K562 (cell line): ENCODE data around the gene EOGT. TPM values are rescaled to one million over a fixed set of nuclear protein-coding genes. Genes with fewer than 3 reads are reported as not detected.
A peak's percentile ranks its signal among the peaks of the same experiment; 100 is the strongest.

Experiments
- ATAC-seq: fragments of 200-7000 bp; cut with Tn5 transposase; 3 replicates; pipeline ENCODE4 v1.9.1; 2020; ENCODE audit warnings: moderate library complexity
- BruUV-seq: library from RNA; stranded (reverse); fragments of 400-500 nt; replicated peaks from 2 replicates; lab custom pipeline; 2021; lab: Mats Ljungman, UMichigan
- CTCF ChIA-PET: fragments of 300-600 bp; formaldehyde crosslinking; extraction: SDS; loops from one replicate; lab custom pipeline; 2021; ENCODE audit warnings: low intra/inter-chr PET ratio; lab: Yijun Ruan, JAX
- POLR2A ChIA-PET: fragments of 300-600, 350-650 bp; sonication (Branson Sonifier 250); formaldehyde crosslinking; extraction: SDS; loops from one replicate; lab custom pipeline; 2021; ENCODE audit warnings: antibody characterized with exemption, inconsistent platforms; lab: Yijun Ruan, JAX
- DNase-seq, 4 experiments: peaks; one replicate each; pipeline versions ENCODE4 v3.0.0 to v3.0.0-alpha.2; 2011 to 2018; ENCODE audit warnings: low spot score in 3 of 4, mixed read lengths in 3 of 4; ENCODE audit errors: extremely low read depth in 1 of 4
- FAIRE-seq: peaks from 2 replicates; lab custom pipeline; 2011; peaks lifted over from hg19 to GRCh38; lab: Jason Lieb, UNC
- H2AFZ ChIP-seq: 2 replicates; pipeline ENCODE4 v1.6.0; 2011; ENCODE audit warnings: low read depth, low read length, control low read depth, inconsistent platforms
- H3K27ac ChIP-seq: fragments of 200-600 bp; 3 replicates; pipeline ENCODE4 v1.8.0; 2011; ENCODE audit warnings: low read depth, mild to moderate bottlenecking, control low read depth, inconsistent platforms, low read length, moderate library complexity, mixed read lengths; ENCODE audit errors: extremely low read depth
- H3K27me3 ChIP-seq, 2 experiments: fragments of 300-600 bp in 1 of 2; 2 replicates in 1 of 2; 3 replicates in 1 of 2; pipeline versions ENCODE4 v1.6.0 to v1.8.0; 2011; ENCODE audit warnings: inconsistent platforms in 2 of 2, low read length in 2 of 2, mild to moderate bottlenecking in 1 of 2, mixed read lengths in 1 of 2, moderate library complexity in 1 of 2; ENCODE audit not compliant: control insufficient read depth in 2 of 2, insufficient read depth in 2 of 2
- H3K36me3 ChIP-seq: fragments of 300-600 bp; 3 replicates; pipeline ENCODE4 v1.8.0; 2011; ENCODE audit warnings: mild to moderate bottlenecking, low read length, inconsistent platforms; ENCODE audit not compliant: control insufficient read depth, insufficient read depth
- H3K4me1 ChIP-seq, 2 experiments: fragments of 200-600 bp in 1 of 2; replicated peaks in 1 of 2; 2 replicates in 1 of 2; 3 replicates in 1 of 2; pipeline versions ENCODE4 v1.5.1 to v1.8.0; 2011; ENCODE audit warnings: inconsistent platforms in 2 of 2, low read length in 2 of 2, mild to moderate bottlenecking in 1 of 2, mixed read lengths in 1 of 2, moderate library complexity in 1 of 2; ENCODE audit not compliant: control insufficient read depth in 2 of 2, insufficient read depth in 2 of 2
- H3K4me2 ChIP-seq: 2 replicates; pipeline ENCODE4 v1.6.1; 2011; ENCODE audit warnings: low read length, control low read depth, inconsistent platforms, mixed read lengths; ENCODE audit not compliant: insufficient read depth
- H3K4me3 ChIP-seq: fragments of 200-600 bp; sonication (generic), shearing (Covaris generic); 2 replicates; pipeline ENCODE4 v1.5.1; 2016; ENCODE audit warnings: control low read depth, inconsistent platforms
- H3K79me2 ChIP-seq: fragments of 200-600 bp; 3 replicates; pipeline ENCODE4 v1.8.0; 2011; ENCODE audit warnings: low read length, inconsistent platforms; ENCODE audit not compliant: control insufficient read depth, insufficient read depth
- H3K9ac ChIP-seq, 2 experiments: 2 replicates each; pipeline versions ENCODE4 v1.6.0 to v1.6.1; 2011; ENCODE audit warnings: low read depth in 2 of 2, low read length in 2 of 2, control low read depth in 1 of 2, inconsistent platforms in 1 of 2, mild to moderate bottlenecking in 1 of 2, mixed read lengths in 1 of 2; ENCODE audit not compliant: insufficient read depth in 1 of 2
- H3K9me1 ChIP-seq: one replicate; pipeline ENCODE4 v1.6.0; 2011; ENCODE audit warnings: inconsistent platforms, mild to moderate bottlenecking, low read length, moderate library complexity; ENCODE audit not compliant: control insufficient read depth, insufficient read depth
- H3K9me3 ChIP-seq: replicated peaks from 2 replicates; pipeline ENCODE4 v1.5.1; 2011; ENCODE audit warnings: low read depth, low read length, inconsistent platforms; ENCODE audit not compliant: control insufficient read depth, insufficient read depth
- H4K20me1 ChIP-seq: replicated peaks from 2 replicates; pipeline ENCODE4 v1.6.1; 2011; ENCODE audit warnings: low read length, inconsistent platforms, mixed read lengths; ENCODE audit not compliant: control insufficient read depth, insufficient read depth
- ARID1B ChIP-seq: fragments of 450-650 bp; IDR thresholded peaks from 2 replicates; pipeline ENCODE4 v1.6.1; 2016; ENCODE audit warnings: antibody characterized with exemption, mild to moderate bottlenecking, inconsistent platforms
- BCLAF1 ChIP-seq, 2 experiments: fragments of 450-650 bp in 1 of 2; IDR thresholded peaks; 2 replicates each; pipeline ENCODE4 v1.6.1; 2011 to 2017; ENCODE audit warnings: low read depth in 2 of 2, antibody characterized with exemption in 1 of 2, borderline replicate concordance in 1 of 2, low read length in 1 of 2, mild to moderate bottlenecking in 1 of 2, mixed read lengths in 1 of 2; ENCODE audit not compliant: control insufficient read depth in 1 of 2
- C11orf30 ChIP-seq: fragments of 450-650 bp; IDR thresholded peaks from 2 replicates; pipeline ENCODE4 v1.6.1; 2016; ENCODE audit warnings: low read depth, mild to moderate bottlenecking
- CC2D1A ChIP-seq: fragments of 450-650 bp; IDR thresholded peaks from 2 replicates; pipeline ENCODE4 v1.6.1; 2017; ENCODE audit warnings: mild to moderate bottlenecking
- CHCHD3 ChIP-seq: fragments of 250-450 bp; sonication (Bioruptor Pico); IDR thresholded peaks from 2 replicates; pipeline ENCODE4 v2.1.2; 2022; ENCODE audit warnings: mild to moderate bottlenecking
- HNRNPL ChIP-seq: fragments of 200-400 bp; formaldehyde crosslinking; IDR thresholded peaks from 2 replicates; pipeline ENCODE4 v1.6.1; 2017; ENCODE audit warnings: low read depth, mild to moderate bottlenecking, low read length
- RBM22 ChIP-seq: fragments of 200-400 bp; formaldehyde crosslinking; IDR thresholded peaks from 2 replicates; pipeline ENCODE4 v1.6.1; 2018; ENCODE audit warnings: low read length, low read depth; ENCODE audit not compliant: poor library complexity, severe bottlenecking
- TEAD4 ChIP-seq, 2 experiments: sonication (generic) in 1 of 2; formaldehyde crosslinking in 1 of 2; IDR thresholded peaks; 2 replicates each; pipeline versions ENCODE4 v1.6.1 to v1.8.0; 2012 to 2022; ENCODE audit warnings: borderline replicate concordance in 1 of 2, inconsistent platforms in 1 of 2, low read length in 1 of 2, mild to moderate bottlenecking in 1 of 2, missing genetic modification reagents in 1 of 2
- TFE3 ChIP-seq: fragments of 450-650 bp; formaldehyde crosslinking; IDR thresholded peaks from 2 replicates; pipeline ENCODE4 v1.4.0; 2020; ENCODE audit warnings: mild to moderate bottlenecking, mixed read lengths
- WGBS: fragments of 100-300 bp; shearing (Covaris generic); methylation state at CpG from one replicate; pipeline ENCODE4 v1.1.6; 2016; ENCODE audit warnings: low coverage, mixed read lengths; ENCODE audit not compliant: insufficient coverage; ENCODE audit errors: missing lambda C conversion rate; 5-methylcytosine and 5-hydroxymethylcytosine counted together
- in situ Hi-C: fragments of 300-500 bp; cut with MboI; formaldehyde crosslinking; loops from 4 replicates; pipeline ENCODE4 v1.15.0; 2018; ENCODE audit warnings: inconsistent platforms, mixed read lengths
- intact Hi-C: fragments of 100-400 bp; cut with micrococcal nuclease; formaldehyde crosslinking; loops from 2 replicates; pipeline ENCODE4 v1.14.2; 2022
- polyA plus RNA-seq, 8 experiments: library from polyadenylated mRNA; depleted of rRNA in 4 of 8; stranded (reverse) in 5 of 8; unstranded in 3 of 8; fragments of >200 nt; fragmentation: Nextera tagmentation in 2 of 8; fragmentation: Illumina TruSeq in 1 of 8; extraction: Ambion mirVana in 2 of 8; extraction: Trizol in 1 of 8; gene quantifications; 2 replicates each; pipeline versions ENCODE4 v1.2.1 to v1.2.3, GENCODE V29; 2011 to 2014; ENCODE audit warnings: inconsistent platforms in 1 of 8, missing spikeins in 1 of 8
- total RNA-seq, 7 experiments: library from RNA; depleted of rRNA in 6 of 7; stranded (reverse); fragments of >200 nt in 6 of 7; fragmentation: Illumina TruSeq in 2 of 7; extraction: Trizol in 2 of 7; gene quantifications; 2 replicates each; pipeline versions ENCODE4 v1.2.1 to v1.2.3, GENCODE V29; 2011 to 2021; ENCODE audit warnings: low replicate concordance in 1 of 7
- TF ChIP-seq, protein P1 (sequence below), 2 experiments: fragments of 450-650 bp; conservative IDR thresholded peaks; 2 replicates each; pipeline ENCODE4 v1.6.1; 2017; ENCODE audit warnings: mild to moderate bottlenecking in 2 of 2, moderate library complexity in 2 of 2
- TF ChIP-seq, protein P2 (sequence below): fragments of 250-450 bp; sonication (Bioruptor Pico); IDR thresholded peaks from 2 replicates; pipeline ENCODE4 v1.8.0; 2022; ENCODE audit warnings: inconsistent platforms

EOGT gene
- total and polyA plus RNA-seq, 9 of the 15 experiments (the other 6 are each of a cell fraction or from before 2014, with no cell fraction given): 3.6 to 17.9 (median 7.4) TPM

DNA sequence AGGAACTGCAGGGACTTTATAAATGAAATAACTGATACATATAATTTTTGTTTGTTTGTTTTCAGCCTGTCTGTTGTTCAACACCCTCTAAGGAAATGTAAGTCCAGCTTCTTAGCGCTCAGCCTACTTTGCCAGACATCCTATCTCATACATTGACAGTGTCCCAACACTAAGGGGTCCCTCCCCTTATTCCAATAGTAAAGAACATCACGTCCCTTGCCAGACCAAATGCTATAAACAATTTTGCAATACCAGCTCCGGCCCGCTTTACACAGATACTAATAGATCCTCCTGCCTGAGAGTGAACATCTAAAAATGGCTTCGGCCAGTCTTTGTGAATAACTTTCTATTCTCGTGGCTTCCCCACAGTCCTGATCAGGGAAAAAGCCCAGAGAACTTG is 76.6 kb downstream of the EOGT start (continued):
- no peak for TF ChIP-seq RBM22
- TF ChIP-seq CHCHD3 (CRISPR knock-in tag): no peak
- TF ChIP-seq HNRNPL: no peak
- no peak for TF ChIP-seq ARID1B
- no peak for TF ChIP-seq BCLAF1 (IDR thresholded peaks at IDR 0.05; ENCODE audit: borderline replicate concordance in 1 of 2, control insufficient read depth in 1 of 2, low read depth in 2 of 2, low read length in 1 of 2)

DNA sequence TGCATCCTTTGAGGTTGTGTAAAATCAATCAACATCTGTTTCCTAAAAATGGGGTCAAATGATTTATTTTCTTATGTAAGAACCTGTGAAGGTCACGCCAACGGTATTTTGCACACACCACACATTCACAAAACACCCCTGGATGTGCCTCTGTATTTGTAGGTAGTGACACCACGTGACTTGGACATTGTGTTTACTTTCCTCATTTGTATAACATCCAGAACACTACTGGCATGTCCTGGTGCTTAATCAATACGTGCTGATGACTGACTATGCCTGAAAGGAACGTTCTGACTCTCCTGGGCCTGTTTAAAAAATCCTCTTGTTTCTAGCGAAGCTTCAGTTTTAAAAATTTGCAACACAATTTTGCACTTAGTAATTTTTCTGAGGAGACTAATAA is 77.7 kb downstream of the EOGT start:
- CTCF ChIA-PET: no interaction called here
- intact Hi-C loops: no loop called here
- in situ Hi-C loops: no loop called here
- no peak for TF ChIP-seq TEAD4 (IDR thresholded peaks at IDR 0.05; ENCODE audit: low read length)
- TF ChIP-seq TEAD4 (CRISPR knock-in tag; IDR thresholded peaks at IDR 0.05; ENCODE audit: borderline replicate concordance): no peak
- TF ChIP-seq, protein P1, sequence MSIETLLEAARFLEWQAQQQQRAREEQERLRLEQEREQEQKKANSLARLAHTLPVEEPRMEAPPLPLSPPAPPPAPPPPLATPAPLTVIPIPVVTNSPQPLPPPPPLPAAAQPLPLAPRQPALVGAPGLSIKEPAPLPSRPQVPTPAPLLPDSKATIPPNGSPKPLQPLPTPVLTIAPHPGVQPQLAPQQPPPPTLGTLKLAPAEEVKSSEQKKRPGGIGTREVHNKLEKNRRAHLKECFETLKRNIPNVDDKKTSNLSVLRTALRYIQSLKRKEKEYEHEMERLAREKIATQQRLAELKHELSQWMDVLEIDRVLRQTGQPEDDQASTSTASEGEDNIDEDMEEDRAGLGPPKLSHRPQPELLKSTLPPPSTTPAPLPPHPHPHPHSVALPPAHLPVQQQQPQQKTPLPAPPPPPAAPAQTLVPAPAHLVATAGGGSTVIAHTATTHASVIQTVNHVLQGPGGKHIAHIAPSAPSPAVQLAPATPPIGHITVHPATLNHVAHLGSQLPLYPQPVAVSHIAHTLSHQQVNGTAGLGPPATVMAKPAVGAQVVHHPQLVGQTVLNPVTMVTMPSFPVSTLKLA (conservative IDR thresholded peaks at IDR 0.05): no peak
- TF ChIP-seq C11orf30: no peak
- TF ChIP-seq CC2D1A: no peak
- TF ChIP-seq, protein P2, sequence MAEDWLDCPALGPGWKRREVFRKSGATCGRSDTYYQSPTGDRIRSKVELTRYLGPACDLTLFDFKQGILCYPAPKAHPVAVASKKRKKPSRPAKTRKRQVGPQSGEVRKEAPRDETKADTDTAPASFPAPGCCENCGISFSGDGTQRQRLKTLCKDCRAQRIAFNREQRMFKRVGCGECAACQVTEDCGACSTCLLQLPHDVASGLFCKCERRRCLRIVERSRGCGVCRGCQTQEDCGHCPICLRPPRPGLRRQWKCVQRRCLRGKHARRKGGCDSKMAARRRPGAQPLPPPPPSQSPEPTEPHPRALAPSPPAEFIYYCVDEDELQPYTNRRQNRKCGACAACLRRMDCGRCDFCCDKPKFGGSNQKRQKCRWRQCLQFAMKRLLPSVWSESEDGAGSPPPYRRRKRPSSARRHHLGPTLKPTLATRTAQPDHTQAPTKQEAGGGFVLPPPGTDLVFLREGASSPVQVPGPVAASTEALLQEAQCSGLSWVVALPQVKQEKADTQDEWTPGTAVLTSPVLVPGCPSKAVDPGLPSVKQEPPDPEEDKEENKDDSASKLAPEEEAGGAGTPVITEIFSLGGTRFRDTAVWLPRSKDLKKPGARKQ (CRISPR knock-in tag): no peak
- peak; percentile 53 for TF ChIP-seq TFE3 (CRISPR knock-in tag)

More for the DNA sequence above, 77.7 kb downstream of the EOGT start:
- H2AFZ ChIP-seq: no peak overlapping the region
- no peaks in the 10 kb centered on the region for H3K9me1 ChIP-seq
- H3K4me2 ChIP-seq: no peak overlapping the region
- H3K27me3 ChIP-seq: peaks cover 0 to 7% of the 10 kb centered on the region in 2 experiments; a peak in 2 of 5 replicates
- H3K36me3 ChIP-seq: no peaks in the 10 kb centered on the region
- no peak overlapping the region for H3K9ac ChIP-seq
- FAIRE-seq: no peak
- H3K27ac ChIP-seq: no peak overlapping the region
- ATAC-seq: no peak
- H3K79me2 ChIP-seq: no peaks in the 10 kb centered on the region
- no TSS peak for BruUV-seq
- H4K20me1 ChIP-seq: no peaks in the 10 kb centered on the region
- WGBS: 0% methylated on average over 6 of the region's 6 CpGs
- no peak for DNase-seq
- no peaks in the 10 kb centered on the region for H3K9me3 ChIP-seq
- POLR2A ChIA-PET: no interaction called here
- no peak overlapping the region for H3K4me3 ChIP-seq
- no peaks in the 10 kb centered on the region; a peak in 2 of 5 replicates for H3K4me1 ChIP-seq
